GM18858 (cell line): ENCODE measurements around the gene RASGRP2.

Source experiments
- ATAC-seq: cut with Tn5 transposase; IDR thresholded peaks from one replicate; pipeline ENCODE4 v1.9.1; 2021; ENCODE audit not compliant: unreplicated experiment

RASGRP2 gene

DNA sequence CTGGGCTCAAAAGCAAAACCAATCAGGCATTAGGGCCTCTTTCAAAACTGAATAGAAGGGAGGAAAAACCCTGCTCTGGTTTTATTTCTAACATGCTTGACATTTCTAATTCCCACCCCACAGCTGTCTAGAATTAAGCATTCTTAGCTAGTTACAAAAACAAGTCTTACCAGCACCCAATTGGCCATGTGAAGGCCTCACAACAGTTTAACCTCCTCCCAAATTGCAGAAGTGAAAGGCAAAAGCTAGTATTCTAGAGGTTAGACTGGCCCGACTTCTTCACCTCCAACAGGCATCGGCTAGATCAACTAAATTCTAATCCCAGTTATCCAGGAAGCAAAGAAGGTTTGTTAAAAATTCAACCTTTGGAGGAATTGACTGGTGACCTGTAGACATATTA is 27.9 kb upstream of the RASGRP2 start:
- no peak for ATAC-seq

DNA sequence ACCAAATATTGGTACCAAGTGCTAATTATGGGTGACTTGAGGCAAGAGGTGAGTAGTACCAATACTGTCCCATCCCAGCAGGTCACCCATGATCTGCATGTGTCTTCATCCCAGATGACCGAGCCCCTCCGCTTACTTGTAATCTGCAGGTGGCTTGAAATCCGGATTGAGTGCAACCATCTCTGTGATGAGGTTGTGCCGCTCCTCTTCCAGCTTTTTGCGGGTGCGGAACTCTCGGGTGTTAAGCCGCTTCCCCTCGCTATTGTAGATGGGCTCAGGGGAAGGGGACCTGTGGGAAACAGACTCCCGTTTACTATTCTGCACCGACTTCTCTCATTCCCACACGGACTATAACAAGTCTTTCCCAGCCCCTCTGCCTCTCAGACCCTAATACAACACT is 26.2 kb upstream of the RASGRP2 start:
- ATAC-seq, result no peak

DNA sequence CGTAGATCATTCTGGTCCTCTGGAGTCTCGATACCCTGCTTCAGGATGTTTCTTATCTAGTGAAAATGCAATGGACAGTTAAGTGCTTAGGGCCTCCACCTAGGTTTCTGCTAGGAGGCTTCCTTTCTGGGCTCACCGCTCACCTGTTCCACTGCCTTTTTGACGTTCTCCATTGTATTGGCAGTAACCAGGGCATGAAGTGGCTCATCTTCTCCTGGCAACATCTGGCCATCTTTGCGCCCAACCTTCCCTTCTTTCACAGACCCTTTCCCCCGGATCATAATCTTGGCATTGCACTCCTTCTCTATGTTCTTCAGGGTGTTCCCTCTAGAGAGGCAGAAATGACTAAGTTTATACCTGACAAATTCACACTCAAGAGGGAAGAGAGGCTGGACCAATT is 25.3 kb upstream of the RASGRP2 start:
- no peak for ATAC-seq

- no peak for ATAC-seq
Measured at GRCh38 chr11:64768300-64768694, 24.4 kb upstream of the RASGRP2 start.

DNA sequence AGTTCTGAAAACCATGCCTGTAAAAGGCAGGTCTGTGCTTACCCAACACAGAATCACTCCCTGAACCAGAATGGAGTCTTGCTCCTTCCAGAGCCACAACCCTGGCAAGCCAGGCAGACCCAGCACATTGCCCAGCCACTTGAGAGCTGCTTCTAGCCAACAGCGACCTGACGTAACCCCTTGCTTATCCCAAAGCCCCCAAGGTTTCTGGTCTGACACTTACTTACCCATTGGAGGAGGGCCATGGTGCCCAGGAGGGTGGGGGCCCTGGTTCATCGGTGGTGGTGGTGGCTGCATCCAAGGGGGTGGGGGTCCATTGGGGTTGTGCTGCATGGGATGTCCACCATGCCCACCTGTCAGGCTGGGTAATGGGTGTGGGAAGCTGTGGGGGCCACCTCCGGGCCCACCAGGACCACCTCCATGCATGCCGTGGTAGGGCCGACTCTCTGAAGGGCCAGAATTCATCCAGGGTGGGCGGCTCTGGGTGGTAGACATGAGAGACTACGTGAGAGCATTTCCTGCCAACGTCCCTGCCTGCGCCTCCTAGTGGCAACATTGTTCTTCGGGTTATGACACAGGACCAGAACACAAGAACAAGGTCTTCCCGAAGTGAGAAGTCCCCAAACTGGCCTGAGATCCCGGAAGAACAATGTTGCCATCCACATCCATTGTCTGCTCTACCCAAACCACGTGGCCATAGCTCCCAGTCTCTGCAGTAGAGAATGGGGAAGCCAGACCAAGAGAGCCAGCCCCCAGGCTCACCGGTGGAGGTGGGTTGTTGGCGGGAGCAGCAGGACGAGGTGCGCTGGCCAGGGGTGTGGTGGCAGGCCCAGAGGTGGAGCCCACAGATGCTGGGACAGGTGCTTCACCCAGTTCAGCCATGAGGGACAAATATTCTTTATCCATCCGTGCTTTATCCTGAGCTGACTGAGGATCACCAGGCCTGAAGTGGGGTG is 23.7 kb upstream of the RASGRP2 start:
- ATAC-seq, result no peak

- ATAC-seq, result no peak
Measured at GRCh38 chr11:64766881-64767280, 22.9 kb upstream of the RASGRP2 start.

GRCh38 chr11:64765851-64766665 is 22.1 kb upstream of the RASGRP2 start:
- ATAC-seq, result no peak

- ATAC-seq, result no peak
Measured at GRCh38 chr11:64765291-64765850, 21.4 kb upstream of the RASGRP2 start.

DNA sequence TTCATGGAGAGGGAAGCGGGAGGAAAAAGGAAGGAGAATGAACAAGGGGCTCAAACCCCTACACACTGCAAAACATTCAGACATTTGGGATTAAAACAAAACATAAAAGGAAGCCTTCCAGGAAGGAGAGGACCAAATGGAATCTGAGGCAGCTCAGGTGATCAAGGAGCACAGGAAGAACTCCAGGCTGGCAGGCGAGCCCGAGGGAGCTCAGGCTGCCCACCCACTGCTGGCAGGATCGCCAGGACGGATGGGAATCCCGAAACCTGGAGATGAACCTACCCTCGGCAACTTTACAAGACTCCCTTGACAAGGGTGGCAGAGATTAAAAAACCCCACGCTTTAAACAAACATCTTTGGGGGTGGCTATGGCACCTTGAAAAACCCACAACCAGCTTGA is 20.8 kb upstream of the RASGRP2 start:
- ATAC-seq, result no peak

DNA sequence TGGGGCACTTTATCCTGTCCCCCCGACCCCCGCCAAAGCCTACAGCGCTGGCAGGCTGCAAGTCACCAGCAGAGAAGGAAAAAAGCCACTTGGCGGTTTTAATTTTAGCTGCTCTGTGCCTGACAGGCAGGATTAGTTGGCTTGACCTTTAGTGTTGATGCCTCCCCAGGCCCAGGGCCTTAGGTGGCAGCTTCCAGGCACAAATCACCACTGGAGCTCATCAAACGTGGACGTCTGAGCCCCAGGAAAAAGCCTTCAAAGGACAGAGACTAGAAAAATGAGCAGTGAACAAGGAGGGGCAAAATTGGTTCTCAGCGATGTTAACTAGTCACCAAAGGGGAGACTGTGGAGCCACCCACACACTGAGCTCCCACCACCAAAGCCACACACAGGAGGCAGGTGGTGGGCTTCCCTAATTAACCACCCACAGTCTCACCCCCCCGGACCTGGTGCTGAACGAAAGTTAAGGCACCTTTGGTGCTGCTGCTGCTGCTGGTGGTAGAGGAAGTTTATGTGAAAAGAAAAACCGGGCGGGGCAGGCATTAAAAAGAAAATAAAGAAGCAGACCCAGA is 20.2 kb upstream of the RASGRP2 start:
- no peak for ATAC-seq

- no peak for ATAC-seq
Measured at GRCh38 chr11:64763526-64764039, 19.6 kb upstream of the RASGRP2 start.

GRCh38 chr11:64762674-64763525 is 19.0 kb upstream of the RASGRP2 start:
- ATAC-seq, result no peak

DNA sequence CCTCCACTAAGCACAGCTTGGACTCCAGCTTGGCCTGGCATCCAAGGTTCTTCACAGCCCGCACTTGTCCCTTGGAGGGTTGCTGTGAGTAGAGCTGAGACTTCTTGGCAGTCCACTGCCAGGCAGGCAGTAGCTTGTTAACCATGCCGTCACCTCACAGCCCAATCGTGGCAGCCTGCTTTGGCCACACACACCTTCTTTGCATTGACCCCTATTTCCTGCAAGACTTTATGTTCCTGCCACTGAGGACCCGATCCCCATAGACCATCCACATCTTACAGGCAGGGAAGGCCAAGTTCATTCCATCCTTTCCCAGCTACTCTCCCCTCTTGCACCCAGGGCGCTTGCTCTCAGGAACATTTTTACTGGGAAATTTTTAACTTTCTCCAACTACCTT is 18.3 kb upstream of the RASGRP2 start:
- ATAC-seq, result no peak

DNA sequence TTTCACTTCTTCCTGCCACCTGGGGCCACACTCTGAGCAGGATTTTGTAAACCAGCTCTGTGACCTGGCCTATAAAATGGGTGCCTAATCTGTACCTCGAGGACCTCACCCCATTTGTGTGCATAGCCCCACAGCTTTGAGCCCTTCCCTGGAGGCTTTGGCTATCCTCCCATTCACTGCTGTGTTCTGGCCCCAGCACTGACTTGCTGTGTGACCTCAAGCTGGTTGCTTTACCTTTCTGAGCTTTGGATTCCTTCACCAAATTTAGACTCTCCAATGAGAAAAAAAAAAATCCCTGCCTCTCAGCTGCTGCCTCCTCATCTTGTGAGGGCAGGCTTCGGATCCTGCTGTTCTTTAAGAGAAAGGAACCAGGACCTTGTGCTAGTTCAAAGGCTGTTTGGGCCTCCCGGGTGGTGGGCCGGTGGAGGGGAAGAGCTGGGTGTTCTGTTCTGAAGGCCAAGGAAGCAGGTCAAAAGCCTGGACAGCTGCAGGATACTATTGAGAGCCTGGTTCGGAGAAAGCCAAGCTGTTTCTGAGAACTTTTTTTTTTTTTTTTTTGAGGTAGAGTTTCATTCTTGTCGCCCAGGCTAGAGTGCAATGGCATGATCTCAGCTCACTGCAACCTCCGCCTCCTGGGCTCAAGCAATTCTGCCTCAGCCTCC is 16.9 kb upstream of the RASGRP2 start:
- no peak for ATAC-seq

- ATAC-seq, result no peak
Measured at GRCh38 chr11:64759722-64760719, 16.1 kb upstream of the RASGRP2 start, which contains the start of gene PYGM. TSS of gene PYGM (minus strand) at chr11:64759974. CDS start at chr11:64759898, 76 bp downstream.

DNA sequence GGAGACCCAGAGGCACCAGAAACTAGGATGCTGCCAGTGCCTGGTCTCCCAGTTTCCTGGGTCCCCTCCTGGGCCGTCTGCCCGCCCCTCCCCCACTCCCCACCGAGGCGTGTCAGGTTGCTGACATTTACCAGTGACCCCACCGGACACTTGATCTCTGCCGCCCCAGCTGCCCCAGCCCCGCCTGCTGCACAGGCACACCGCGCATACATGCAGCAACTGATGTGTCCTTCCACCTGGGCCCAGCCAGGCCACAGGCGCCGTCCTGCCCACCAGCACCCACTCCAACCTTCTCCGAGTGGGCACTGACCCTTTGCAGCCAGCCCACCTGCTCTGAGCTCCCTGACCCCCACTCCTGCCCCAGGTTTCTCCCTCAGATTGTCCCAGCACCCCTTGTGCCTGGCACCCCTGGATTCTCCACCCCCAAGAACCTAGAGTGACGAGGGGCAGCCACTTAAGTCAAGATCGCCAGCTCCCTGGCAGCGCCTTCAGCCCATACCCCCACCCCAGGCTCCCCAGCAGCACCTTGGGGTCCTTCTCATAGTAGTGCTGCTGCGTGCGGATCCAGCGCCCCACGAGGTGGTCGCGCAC is 15.3 kb upstream of the RASGRP2 start:
- ATAC-seq, result no peak

- no peak for ATAC-seq
Measured at GRCh38 chr11:64758330-64759079, 14.6 kb upstream of the RASGRP2 start.
